Stimulated activated CD8-positive, alpha-beta memory T cell treated with anti-CD3 and anti-CD28 coated beads, Interleukin-12 subunit alpha, Interleukin-12 subunit beta, amount 100 ng/mL, for 1 hour (primary cell): ENCODE results near the gene SDS.
"Not testable (repeated sequence)": the region's sequence is repeated elsewhere in the genome, so short reads cannot be mapped to it uniquely, and the experiment has no call there.

Experiments used
- DNase-seq: peaks from one replicate; pipeline ENCODE4 v3.0.0-alpha.2; 2020; ENCODE audit warnings: low read depth

The SDS gene

GRCh38 chr12:113378291-113378690 lies 25.4 kb downstream of the SDS start:
- no peak for DNase-seq

GRCh38 chr12:113374823-113375428 lies 28.8 kb downstream of the SDS start:
- DNase-seq, result no peak

- no peak for DNase-seq
These were observed 29.7 kb downstream of the SDS start for GRCh38 chr12:113373969-113374368.

- no peak for DNase-seq
These were observed 30.2 kb downstream of the SDS start for GRCh38 chr12:113373440-113373839.

GRCh38 chr12:113372371-113372770 lies 31.3 kb downstream of the SDS start:
- DNase-seq, result no peak

GRCh38 chr12:113371808-113372207 lies 31.9 kb downstream of the SDS start:
- DNase-seq, result no peak

- DNase-seq, result no peak
These were observed 32.6 kb downstream of the SDS start for GRCh38 chr12:113370923-113371682.

GRCh38 chr12:113369391-113369985 lies 34.2 kb downstream of the SDS start:
- no peak for DNase-seq

GRCh38 chr12:113368331-113368730 lies 35.4 kb downstream of the SDS start:
- DNase-seq, result no peak

- no peak for DNase-seq
These were observed 36.9 kb downstream of the SDS start for GRCh38 chr12:113366827-113367226.

- DNase-seq, result no peak
These were observed 37.9 kb downstream of the SDS start for GRCh38 chr12:113365639-113366395.

GRCh38 chr12:113364698-113365097 lies 39.0 kb downstream of the SDS start:
- no peak for DNase-seq

GRCh38 chr12:113361574-113362370 lies 41.9 kb downstream of the SDS start:
- no peak for DNase-seq

GRCh38 chr12:113359939-113360748 lies 43.5 kb downstream of the SDS start:
- DNase-seq, result no peak

GRCh38 chr12:113359133-113359938 lies 44.4 kb downstream of the SDS start:
- no peak for DNase-seq

- DNase-seq, result peak; percentile 89
These were observed 45.1 kb downstream of the SDS start, which contains the start of gene PLBD2 for GRCh38 chr12:113358381-113359132. PLBD2 (plus strand) TSS chr12:113358587; CDS start chr12:113358601, 14 bp downstream.

- not testable (repeated sequence) for DNase-seq
These were observed 49.5 kb downstream of the SDS start for GRCh38 chr12:113354192-113354591.

GRCh38 chr12:113351089-113351488 lies 52.6 kb downstream of the SDS start:
- DNase-seq, result no peak

- no peak for DNase-seq
These were observed 54.7 kb downstream of the SDS start for GRCh38 chr12:113348849-113349536.
